Measurements from ENCODE around the gene CNPY1. TPM values are rescaled to one million over a fixed set of nuclear protein-coding genes. Genes with fewer than 3 reads are reported as not detected.

The CNPY1 gene
- total RNA-seq, 1 experiment from 2014 or later: not detected

- H2BK15ac ChIP-seq (ENCODE audit: low read depth, low read length): no peak overlapping the region
- H2BK20ac ChIP-seq (ENCODE audit: low read depth, low read length, poor library complexity, severe bottlenecking): no peak overlapping the region
- Mint-ChIP-seq H3K4me1 (peaks cover 16 to 22% of the 10 kb centered on the region in 2 experiments), H3K9me3 (peaks cover under 1 to 3% of the 10 kb centered on the region in 2 experiments; a peak in 2 of 5 replicates), H3K36me3 (ENCODE audit: insufficient read depth in 1 of 3, low read depth in 3 of 3) (no peaks in the 10 kb centered on the region), H3K27ac (no peak overlapping the region), H3K27me3 (ENCODE audit: low read depth) (peaks cover 100% of the 10 kb centered on the region), H3K4me3 (no peak overlapping the region)
- no peak overlapping the region for H3K18ac ChIP-seq (ENCODE audit: insufficient read length, low read depth, low read length)
- no peak overlapping the region for H3K9ac ChIP-seq (ENCODE audit: extremely low read depth, insufficient read length, low read length)
- no CpG with 5 or more reads among the region's 8 CpGs for WGBS (ENCODE audit: extremely low coverage, insufficient read length, low lambda C conversion rate)
- no peak overlapping the region for H2AFZ ChIP-seq (ENCODE audit: low read length)
- H4K8ac ChIP-seq (replicated peaks; ENCODE audit: insufficient read length, low read depth, low read length): no peak overlapping the region
- H3K27ac ChIP-seq (ENCODE audit: insufficient read length, low read depth, low read length): no peak overlapping the region
- no peak overlapping the region for H3K4me2 ChIP-seq (ENCODE audit: insufficient read depth, insufficient read length, low read length)
- no peak overlapping the region for H3K23ac ChIP-seq (ENCODE audit: insufficient read length, low read depth, low read length)
- H3K79me1 ChIP-seq (ENCODE audit: insufficient read depth, low read depth, low read length, poor library complexity, severe bottlenecking): no peaks in the 10 kb centered on the region
- H3K4me1 ChIP-seq (ENCODE audit: insufficient read depth, low read length): no peaks in the 10 kb centered on the region
- H3K27me3 ChIP-seq (ENCODE audit: insufficient read depth, low read length): peaks cover 36% of the 10 kb centered on the region
- no peak overlapping the region for H2BK12ac ChIP-seq (ENCODE audit: insufficient read length, low read depth, low read length)
- peaks cover 5% of the 10 kb centered on the region for H3K23me2 ChIP-seq (ENCODE audit: insufficient read length, low read depth, low read length, poor library complexity, severe bottlenecking)
- TF ChIP-seq CTCF (conservative IDR thresholded peaks at IDR 0.05): no peak
- H2BK120ac ChIP-seq (ENCODE audit: low read depth, low read length, poor library complexity, severe bottlenecking): no peak overlapping the region
- H3K14ac ChIP-seq (ENCODE audit: insufficient read depth, low read length): no peak overlapping the region
- no peak overlapping the region for H3K56ac ChIP-seq (ENCODE audit: insufficient read length, low read depth, low read length)
- no peak overlapping the region for H2AK5ac ChIP-seq (ENCODE audit: insufficient read length, low read length)
- no peak overlapping the region for H4K5ac ChIP-seq (ENCODE audit: insufficient read length, low read depth, low read length)
- H3K9me3 ChIP-seq (ENCODE audit: control insufficient read depth, low read depth, low read length): no peaks in the 10 kb centered on the region
- H3K4ac ChIP-seq (ENCODE audit: low read depth, low read length): no peak overlapping the region
- H2BK5ac ChIP-seq (ENCODE audit: insufficient read length, low read length): no peak overlapping the region
- no peak overlapping the region for H4K91ac ChIP-seq (ENCODE audit: insufficient read length, low read depth, low read length)
- no peaks in the 10 kb centered on the region for H3K79me2 ChIP-seq (ENCODE audit: insufficient read depth, low read length)
- DNase-seq: no peak
- no peak overlapping the region for H3T11ph ChIP-seq (ENCODE audit: low read length)
- no peaks in the 10 kb centered on the region for H4K20me1 ChIP-seq (ENCODE audit: control insufficient read depth, insufficient read depth, insufficient read length)
Observed at GRCh38 chr7:155514296-155514695, 32.1 kb downstream of the CNPY1 start.

All from H9 (cell line).